Sigmoid colon (tissue), 7 donors: ENCODE data around the gene PCDHB5. TPM values are rescaled to one million over a fixed set of nuclear protein-coding genes. Genes with fewer than 3 reads are reported as not detected.
"Not testable (repeated sequence)": the region's sequence is repeated elsewhere in the genome, so short reads cannot be mapped to it uniquely, and the experiment has no call there.

ENCODE experiments used
- DNase-seq: peaks from one replicate; pipeline ENCODE4 v3.0.0-alpha.2; 2019
- H3K27ac ChIP-seq, 4 donors: fragments of 200-600 bp; sonication (generic); one replicate each; pipeline ENCODE4 v1.5.1; 2016 to 2019; ENCODE audit warnings: mild to moderate bottlenecking in 1 of 4
- H3K27me3 ChIP-seq, 3 donors: fragments of 200-600 bp; sonication (generic); one replicate each; pipeline ENCODE4 v1.5.1; 2019; ENCODE audit warnings: mild to moderate bottlenecking in 1 of 3
- H3K36me3 ChIP-seq, 4 donors: fragments of 200-600 bp; sonication (generic); one replicate each; pipeline ENCODE4 v1.5.1; 2016 to 2019
- H3K4me1 ChIP-seq, 4 donors: fragments of 200-600 bp; sonication (generic); one replicate each; pipeline ENCODE4 v1.5.1; 2017 to 2019
- H3K4me3 ChIP-seq, 4 donors: fragments of 200-600 bp; sonication (generic); one replicate each; pipeline ENCODE4 v1.5.1; 2017 to 2019; ENCODE audit warnings: mild to moderate bottlenecking in 2 of 4, moderate library complexity in 1 of 4
- H3K9me3 ChIP-seq, 4 donors: fragments of 200-600 bp in 3 of 4; sonication (generic) in 3 of 4; one replicate each; pipeline versions ENCODE4 v1.5.1 to v1.6.1; 2013 to 2019
- EP300 ChIP-seq, 4 donors: sonication (generic); formaldehyde crosslinking; IDR thresholded peaks; one replicate each; pipeline ENCODE4 v1.6.1; 2017; ENCODE audit warnings: antibody characterized with exemption in 4 of 4
- POLR2A ChIP-seq, 2 donors: fragments of 450-650 bp; IDR thresholded peaks; one replicate each; pipeline ENCODE4 v1.6.1; 2016; ENCODE audit warnings: antibody characterized with exemption in 2 of 2, mild to moderate bottlenecking in 2 of 2, moderate library complexity in 2 of 2
- POLR2AphosphoS5 ChIP-seq, 4 donors: sonication (generic); formaldehyde crosslinking; IDR thresholded peaks; one replicate each; pipeline ENCODE4 v1.6.1; 2017; ENCODE audit warnings: antibody characterized with exemption in 4 of 4
- WGBS, 2 donors: extraction: QIAGEN DNeasy Blood & Tissue Kit; methylation state at CpG; one replicate each; pipeline ENCODE4 v1.1.7; 2013; 5-methylcytosine and 5-hydroxymethylcytosine counted together
- intact Hi-C: fragments of 100-400 bp; cut with DNase I; formaldehyde crosslinking; loops from one replicate; pipeline ENCODE4 v1.15.1; 2023
- polyA plus RNA-seq, 3 donors: library from polyadenylated mRNA; stranded (reverse); fragments of 200-250 nt; gene quantifications; one replicate each; pipeline ENCODE4 v1.2.3, GENCODE V29; 2013
- total RNA-seq, 4 donors: library from RNA; depleted of rRNA; stranded (reverse); fragments of >200 nt; gene quantifications; one replicate each; pipeline ENCODE4 v1.1.0, GENCODE V29; 2016
- TF ChIP-seq, protein P1 (sequence below), 4 experiments: fragments of 450-650 bp in 3 of 4; fragments of 200-600 bp in 1 of 4; IDR thresholded peaks; one replicate each; pipeline ENCODE4 v1.5.1; 2016 to 2019; ENCODE audit warnings: antibody characterized with exemption in 4 of 4, mild to moderate bottlenecking in 3 of 4, moderate library complexity in 2 of 4
- donor health status: healthy with polysubstance abuse.
- donor health status: Bipolar disorder and iron deficiency.
- donor health status: healthy.

Gene PCDHB5
- total and polyA plus RNA-seq, 7 donors = under 0.01 to 6.5 (median 3.2) TPM; not detected in 1

DNA sequence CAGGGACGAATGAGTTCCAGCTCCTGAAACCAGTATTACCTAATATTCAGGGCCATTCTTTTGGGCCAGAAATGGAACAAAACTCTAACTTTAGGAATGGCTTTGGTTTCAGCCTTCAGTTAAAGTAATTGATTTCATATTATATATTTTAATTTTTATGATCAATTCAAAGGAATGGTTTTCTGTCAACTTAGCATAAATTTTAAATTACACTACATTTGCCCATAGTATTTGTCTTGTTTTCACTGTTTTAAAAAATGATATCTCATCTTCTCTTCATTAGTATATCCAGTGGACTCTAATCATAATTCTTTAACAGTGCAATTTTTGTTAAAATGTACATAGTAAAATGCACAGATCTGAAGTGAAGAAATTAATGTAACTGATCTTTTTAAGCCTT is 45.3 kb downstream of the PCDHB5 start:
- peaks cover 4 to 68% (median 4%) of the 10 kb centered on the region in 3 donors for H3K27me3 ChIP-seq
- intact Hi-C loops = no loop called here
- WGBS, 2 donors = 55 to 67% methylated on average over 1 of the region's 1 CpG
- H3K4me3 ChIP-seq = no peak overlapping the region
- no peak overlapping the region for H3K27ac ChIP-seq
- TF ChIP-seq, protein P1, sequence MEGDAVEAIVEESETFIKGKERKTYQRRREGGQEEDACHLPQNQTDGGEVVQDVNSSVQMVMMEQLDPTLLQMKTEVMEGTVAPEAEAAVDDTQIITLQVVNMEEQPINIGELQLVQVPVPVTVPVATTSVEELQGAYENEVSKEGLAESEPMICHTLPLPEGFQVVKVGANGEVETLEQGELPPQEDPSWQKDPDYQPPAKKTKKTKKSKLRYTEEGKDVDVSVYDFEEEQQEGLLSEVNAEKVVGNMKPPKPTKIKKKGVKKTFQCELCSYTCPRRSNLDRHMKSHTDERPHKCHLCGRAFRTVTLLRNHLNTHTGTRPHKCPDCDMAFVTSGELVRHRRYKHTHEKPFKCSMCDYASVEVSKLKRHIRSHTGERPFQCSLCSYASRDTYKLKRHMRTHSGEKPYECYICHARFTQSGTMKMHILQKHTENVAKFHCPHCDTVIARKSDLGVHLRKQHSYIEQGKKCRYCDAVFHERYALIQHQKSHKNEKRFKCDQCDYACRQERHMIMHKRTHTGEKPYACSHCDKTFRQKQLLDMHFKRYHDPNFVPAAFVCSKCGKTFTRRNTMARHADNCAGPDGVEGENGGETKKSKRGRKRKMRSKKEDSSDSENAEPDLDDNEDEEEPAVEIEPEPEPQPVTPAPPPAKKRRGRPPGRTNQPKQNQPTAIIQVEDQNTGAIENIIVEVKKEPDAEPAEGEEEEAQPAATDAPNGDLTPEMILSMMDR (IDR thresholded peaks at IDR 0.05) = no peak
- TF ChIP-seq POLR2A (IDR thresholded peaks at IDR 0.05) (no peak), POLR2AphosphoS5 (IDR thresholded peaks at IDR 0.05) (no peak), EP300 (IDR thresholded peaks at IDR 0.05) (no peak)
- H3K36me3 ChIP-seq = no peaks in the 10 kb centered on the region
- H3K9me3 ChIP-seq = peaks cover 3 to 55% (median 19%) of the 10 kb centered on the region in 4 donors
- H3K4me1 ChIP-seq = no peaks in the 10 kb centered on the region
- DNase-seq = no peak

DNA sequence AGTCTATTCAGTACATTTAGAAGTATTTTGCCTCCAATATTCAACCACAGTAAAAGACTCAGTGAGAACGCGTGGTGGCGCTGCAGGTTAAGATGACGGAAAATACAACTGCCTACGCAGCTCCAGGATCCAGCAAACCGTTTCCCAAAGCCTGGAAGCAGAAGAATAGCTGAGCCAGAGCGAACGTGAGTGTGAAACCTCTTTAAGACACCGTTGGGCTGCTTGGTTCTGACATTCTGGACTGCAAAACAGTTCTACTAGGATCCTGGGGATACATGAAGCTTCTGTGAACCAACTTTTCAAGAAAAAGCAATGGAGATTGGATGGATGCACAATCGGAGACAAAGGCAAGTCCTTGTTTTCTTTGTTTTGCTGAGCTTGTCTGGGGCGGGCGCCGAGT is 47.2 kb downstream of the PCDHB5 start, which contains the start of gene PCDHB16:
PCDHB16 (plus strand) TSS at position 140 of the 400 bp plus-strand sequence; CDS start at position 313, 173 bp downstream.
- intact Hi-C loops = loop anchor here (1.0 kb wide), 1 partner anchor 382 kb away; no protein-coding TSS in a partner anchor
- Histone ChIP-seq H3K27me3 (peaks cover 0 to 51% (median 4%) of the 10 kb centered on the region in 3 donors), H3K9me3 (peaks cover 3 to 49% (median 14%) of the 10 kb centered on the region in 4 donors), H3K36me3 (no peaks in the 10 kb centered on the region), H3K4me3 (peak within 1 kb of the TSS; percentile 12 to 42 (median 32)), H3K27ac (peak within 1 kb of the TSS in 2 of 4 donors; percentile 20 to 25), H3K4me1 (no peaks in the 10 kb centered on the region)
- peak; percentile 74 for DNase-seq
- TF ChIP-seq, protein P1 (IDR thresholded peaks at IDR 0.05) = peak in 2 of 4 experiments; percentile 11 to 14
- no peak for TF ChIP-seq POLR2AphosphoS5 (IDR thresholded peaks at IDR 0.05)
- TF ChIP-seq POLR2A (IDR thresholded peaks at IDR 0.05) = no peak
- WGBS, 2 donors = 17 to 40% methylated on average over 13 of the region's 13 CpGs

DNA sequence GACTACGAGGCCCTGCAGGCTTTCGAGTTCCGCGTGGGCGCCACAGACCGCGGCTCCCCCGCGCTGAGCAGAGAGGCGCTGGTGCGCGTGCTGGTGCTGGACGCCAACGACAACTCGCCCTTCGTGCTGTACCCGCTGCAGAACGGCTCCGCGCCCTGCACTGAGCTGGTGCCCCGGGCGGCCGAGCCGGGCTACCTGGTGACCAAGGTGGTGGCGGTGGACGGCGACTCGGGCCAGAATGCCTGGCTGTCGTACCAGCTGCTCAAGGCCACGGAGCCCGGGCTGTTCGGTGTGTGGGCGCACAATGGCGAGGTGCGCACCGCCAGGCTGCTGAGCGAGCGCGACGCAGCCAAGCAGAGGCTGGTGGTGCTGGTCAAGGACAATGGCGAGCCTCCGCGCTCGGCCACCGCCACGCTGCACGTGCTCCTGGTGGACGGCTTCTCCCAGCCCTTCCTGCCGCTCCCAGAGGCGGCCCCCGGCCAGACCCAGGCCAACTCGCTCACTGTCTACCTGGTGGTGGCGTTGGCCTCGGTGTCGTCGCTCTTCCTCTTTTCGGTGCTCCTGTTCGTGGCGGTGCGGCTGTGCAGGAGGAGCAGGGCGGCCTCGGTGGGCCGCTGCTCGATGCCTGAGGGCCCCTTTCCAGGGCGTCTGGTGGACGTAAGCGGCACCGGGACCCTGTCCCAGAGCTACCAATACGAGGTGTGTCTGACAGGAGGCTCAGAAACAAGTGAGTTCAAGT is 49.3 kb downstream of the PCDHB5 start:
- 43 to 68% methylated on average over 53 to 54 of the region's 69 CpGs for WGBS, 2 donors
- H3K4me3 ChIP-seq, H3K36me3 ChIP-seq, H3K27ac ChIP-seq, H3K4me1 ChIP-seq, intact Hi-C loops, DNase-seq: not testable (repeated sequence)
- Histone ChIP-seq H3K27me3 (peaks cover 0 to 44% (median 4%) of the 10 kb centered on the region in 3 donors), H3K9me3 (peaks cover 3 to 44% (median 14%) of the 10 kb centered on the region in 4 donors)

DNA sequence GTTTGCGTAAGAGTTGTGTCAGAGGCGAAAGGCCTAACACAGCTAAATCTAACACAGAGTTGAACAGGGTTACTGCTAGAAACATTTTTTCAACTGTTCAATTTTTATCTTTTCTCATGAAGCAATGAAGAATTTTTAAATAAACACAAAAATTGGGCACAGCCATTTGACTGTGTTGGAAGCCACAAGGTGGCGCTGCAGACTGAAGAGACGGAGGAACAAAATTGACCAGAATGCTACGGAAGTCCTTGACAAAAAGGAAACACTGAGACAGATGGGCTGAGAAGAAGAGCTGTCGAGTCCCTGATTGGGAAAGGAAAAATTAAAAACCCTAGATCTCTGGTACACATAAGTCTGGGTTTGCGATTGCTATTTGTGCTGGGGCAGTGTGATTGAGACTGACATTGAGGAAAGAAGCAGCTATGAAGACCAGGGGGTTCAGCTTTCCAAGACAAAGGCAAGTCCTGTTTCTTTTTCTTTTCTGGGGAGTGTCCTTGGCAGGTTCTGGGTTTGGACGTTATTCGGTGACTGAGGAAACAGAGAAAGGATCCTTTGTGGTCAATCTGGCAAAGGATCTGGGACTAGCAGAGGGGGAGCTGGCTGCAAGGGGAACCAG is 52.0 kb downstream of the PCDHB5 start, which contains the start of gene PCDHB9:
PCDHB9 (plus strand) TSS at position 265 of the 616 bp plus-strand sequence; CDS start at position 423, 158 bp downstream.
- Histone ChIP-seq H3K9me3 (peaks cover 5 to 48% (median 19%) of the 10 kb centered on the region in 4 donors), H3K27ac (no peak within 1 kb of the TSS), H3K36me3 (no peaks in the 10 kb centered on the region), H3K4me3 (no peak within 1 kb of the TSS), H3K4me1 (no peaks in the 10 kb centered on the region), H3K27me3 (peaks cover 0 to 48% (median 0%) of the 10 kb centered on the region in 3 donors)
- no peak for DNase-seq
- intact Hi-C loops = no loop called here
- TF ChIP-seq POLR2AphosphoS5 (IDR thresholded peaks at IDR 0.05) (no peak), EP300 (IDR thresholded peaks at IDR 0.05) (no peak), POLR2A (IDR thresholded peaks at IDR 0.05) (no peak)
- TF ChIP-seq, protein P1 (IDR thresholded peaks at IDR 0.05) = no peak
- WGBS, 2 donors = 19 to 35% methylated on average over 9 of the region's 9 CpGs

Other genes starting within 250 kb of the PCDHB5 start
- 1 to 10 TPM in 1 of 4 donors, under 1 TPM in 3; 0.54 to 1.7 (median 0.77) TPM for gene PCDHAC1, start 208.9 kb upstream of the PCDHB5 start, total RNA-seq
- gene PCDHAC1, start 208.9 kb upstream of the PCDHB5 start, polyA plus RNA-seq = under 1 TPM in 1 of 3 donors, not detected in 2; 0.34 TPM
- 1 to 10 TPM; 1.3 to 3.0 (median 2.2) TPM for gene PCDHAC2, start 168.7 kb upstream of the PCDHB5 start, total RNA-seq
- gene PCDHAC2, start 168.7 kb upstream of the PCDHB5 start, polyA plus RNA-seq = under 1 TPM in 1 of 3 donors, not detected in 2; 0.66 TPM
- under 1 TPM; under 0.01 to 0.36 (median 0.27) TPM for gene PCDHB1, start 83.8 kb upstream of the PCDHB5 start, total RNA-seq
- gene PCDHB1, start 83.8 kb upstream of the PCDHB5 start, polyA plus RNA-seq = under 1 TPM in 1 of 3 donors, not detected in 2; 0.04 TPM
- 1 to 10 TPM; 2.2 to 5.7 (median 2.9) TPM for gene PCDHB2, start 40.6 kb upstream of the PCDHB5 start, total RNA-seq
- under 1 TPM; under 0.01 to 0.67 (median 0.23) TPM for gene PCDHB2, start 40.6 kb upstream of the PCDHB5 start, polyA plus RNA-seq
- 1 to 10 TPM; 1.7 to 4.9 (median 1.8) TPM for gene PCDHB3, start 34.7 kb upstream of the PCDHB5 start, total RNA-seq
- under 1 TPM in 1 of 3 donors, not detected in 2; 0.23 TPM for gene PCDHB3, start 34.7 kb upstream of the PCDHB5 start, polyA plus RNA-seq
- 1 to 10 TPM; 3.9 to 5.3 (median 4.5) TPM for gene PCDHB4, start 13.4 kb upstream of the PCDHB5 start, total RNA-seq
- under 1 TPM; 0.23 to 0.60 (median 0.57) TPM for gene PCDHB4, start 13.4 kb upstream of the PCDHB5 start, polyA plus RNA-seq
- gene PCDHB6, start 14.9 kb downstream of the PCDHB5 start, total RNA-seq = 1 to 10 TPM in 3 of 4 donors, under 1 TPM in 1; 0.71 to 2.3 (median 1.4) TPM
- gene PCDHB6, start 14.9 kb downstream of the PCDHB5 start, polyA plus RNA-seq = under 1 TPM in 1 of 3 donors, not detected in 2; 0.12 TPM
- gene PCDHB7, start 37.4 kb downstream of the PCDHB5 start, total RNA-seq = 1 to 10 TPM; 1.4 to 5.3 (median 2.5) TPM
- under 1 TPM in 1 of 3 donors, not detected in 2; 0.28 TPM for gene PCDHB7, start 37.4 kb downstream of the PCDHB5 start, polyA plus RNA-seq
- 1 to 10 TPM in 2 of 4 donors, under 1 TPM in 2; 0.71 to 2.3 (median 1.4) TPM for gene PCDHB8, start 42.6 kb downstream of the PCDHB5 start, total RNA-seq
- under 1 TPM in 1 of 3 donors, not detected in 2; 0.19 TPM for gene PCDHB8, start 42.6 kb downstream of the PCDHB5 start, polyA plus RNA-seq
- gene PCDHB16, start 47.2 kb downstream of the PCDHB5 start, total RNA-seq = 1 to 10 TPM; 3.6 to 6.3 (median 4.8) TPM
- gene PCDHB16, start 47.2 kb downstream of the PCDHB5 start, polyA plus RNA-seq = under 1 TPM in 1 of 3 donors, not detected in 2; 0.29 TPM
- gene PCDHB9, start 52.0 kb downstream of the PCDHB5 start, total RNA-seq = 1 to 10 TPM; 2.1 to 6.2 (median 5.1) TPM
- gene PCDHB9, start 52.0 kb downstream of the PCDHB5 start, polyA plus RNA-seq = under 1 TPM in 2 of 3 donors, not detected in 1; under 0.01 to 0.26 TPM
- gene PCDHB10, start 57.1 kb downstream of the PCDHB5 start, total RNA-seq = 1 to 10 TPM; 3.9 to 6.2 (median 4.9) TPM
- gene PCDHB10, start 57.1 kb downstream of the PCDHB5 start, polyA plus RNA-seq = under 1 TPM in 2 of 3 donors, not detected in 1; 0.60 to 0.80 TPM
- gene PCDHB11, start 64.4 kb downstream of the PCDHB5 start, total RNA-seq = 1 to 10 TPM; 1.8 to 5.0 (median 3.6) TPM
- gene PCDHB11, start 64.4 kb downstream of the PCDHB5 start, polyA plus RNA-seq = under 1 TPM in 1 of 3 donors, not detected in 2; 0.34 TPM
- gene PCDHB12, start 73.5 kb downstream of the PCDHB5 start, total RNA-seq = 10 to 100 TPM in 1 of 4 donors, 1 to 10 TPM in 3; 4.3 to 10.2 (median 5.7) TPM
- gene PCDHB12, start 73.5 kb downstream of the PCDHB5 start, polyA plus RNA-seq = under 1 TPM in 2 of 3 donors, not detected in 1; 0.34 to 0.60 TPM
- 1 to 10 TPM; 3.3 to 7.8 (median 6.1) TPM for gene PCDHB13, start 78.7 kb downstream of the PCDHB5 start, total RNA-seq
- under 1 TPM in 2 of 3 donors, not detected in 1; 0.23 to 0.52 TPM for gene PCDHB13, start 78.7 kb downstream of the PCDHB5 start, polyA plus RNA-seq
- gene PCDHB14, start 88.1 kb downstream of the PCDHB5 start, total RNA-seq = 10 to 100 TPM in 1 of 4 donors, 1 to 10 TPM in 3; 6.3 to 10.5 (median 8.3) TPM
- 1 to 10 TPM in 1 of 3 donors, not detected in 2; 1.0 TPM for gene PCDHB14, start 88.1 kb downstream of the PCDHB5 start, polyA plus RNA-seq
- gene PCDHB15, start 110.2 kb downstream of the PCDHB5 start, total RNA-seq = 1 to 10 TPM; 2.9 to 7.3 (median 5.4) TPM
- gene PCDHB15, start 110.2 kb downstream of the PCDHB5 start, polyA plus RNA-seq = under 1 TPM in 2 of 3 donors, not detected in 1; 0.23 to 0.93 TPM
- under 1 TPM in 2 of 4 donors, not detected in 2; 0.81 to 0.82 TPM for gene SLC25A2, start 168.8 kb downstream of the PCDHB5 start, total RNA-seq
- gene SLC25A2, start 168.8 kb downstream of the PCDHB5 start, polyA plus RNA-seq = under 1 TPM in 1 of 3 donors, not detected in 2; 0.35 TPM
- gene TAF7, start 185.6 kb downstream of the PCDHB5 start, total RNA-seq = 10 to 100 TPM; 44.9 to 62.2 (median 48.1) TPM
- gene TAF7, start 185.6 kb downstream of the PCDHB5 start, polyA plus RNA-seq = 10 to 100 TPM; 60.1 to 68.0 (median 62.7) TPM
- gene PCDHGA1, start 195.3 kb downstream of the PCDHB5 start, total RNA-seq = 1 to 10 TPM in 3 of 4 donors, under 1 TPM in 1; 0.71 to 1.4 (median 1.1) TPM
- under 1 TPM in 1 of 3 donors, not detected in 2; 0.26 TPM for gene PCDHGA1, start 195.3 kb downstream of the PCDHB5 start, polyA plus RNA-seq
- gene PCDHGA2, start 203.6 kb downstream of the PCDHB5 start, total RNA-seq = 1 to 10 TPM; 2.8 to 4.9 (median 3.8) TPM
- gene PCDHGA2, start 203.6 kb downstream of the PCDHB5 start, polyA plus RNA-seq = under 1 TPM in 1 of 3 donors, not detected in 2; 0.47 TPM
- 1 to 10 TPM; 1.5 to 4.4 (median 3.1) TPM for gene PCDHGA3, start 208.6 kb downstream of the PCDHB5 start, total RNA-seq
- gene PCDHGA3, start 208.6 kb downstream of the PCDHB5 start, polyA plus RNA-seq = under 1 TPM in 2 of 3 donors, not detected in 1; 0.19 to 0.60 TPM
- gene PCDHGB1, start 214.9 kb downstream of the PCDHB5 start, total RNA-seq = 1 to 10 TPM; 2.5 to 8.4 (median 4.1) TPM
- gene PCDHGB1, start 214.9 kb downstream of the PCDHB5 start, polyA plus RNA-seq = under 1 TPM in 1 of 3 donors, not detected in 2; 0.26 TPM
- gene PCDHGA4, start 219.8 kb downstream of the PCDHB5 start, total RNA-seq = 10 to 100 TPM in 1 of 4 donors, 1 to 10 TPM in 3; 5.0 to 11.3 (median 6.7) TPM
- under 1 TPM in 1 of 3 donors, not detected in 2; 0.47 TPM for gene PCDHGA4, start 219.8 kb downstream of the PCDHB5 start, polyA plus RNA-seq
- 10 to 100 TPM in 2 of 4 donors, 1 to 10 TPM in 2; 4.3 to 12.9 (median 8.0) TPM for gene PCDHGB2, start 224.8 kb downstream of the PCDHB5 start, total RNA-seq
- under 1 TPM in 1 of 3 donors, not detected in 2; 0.51 TPM for gene PCDHGB2, start 224.8 kb downstream of the PCDHB5 start, polyA plus RNA-seq
- gene PCDHGA5, start 229.0 kb downstream of the PCDHB5 start, total RNA-seq = 1 to 10 TPM; 5.3 to 8.3 (median 7.2) TPM
- gene PCDHGA5, start 229.0 kb downstream of the PCDHB5 start, polyA plus RNA-seq = under 1 TPM in 1 of 3 donors, not detected in 2; 0.57 TPM
- gene PCDHGB3, start 235.0 kb downstream of the PCDHB5 start, total RNA-seq = 10 to 100 TPM in 1 of 4 donors, 1 to 10 TPM in 3; 6.1 to 16.1 (median 7.7) TPM
- under 1 TPM in 2 of 3 donors, not detected in 1; under 0.01 to 0.41 TPM for gene PCDHGB3, start 235.0 kb downstream of the PCDHB5 start, polyA plus RNA-seq
- 10 to 100 TPM in 2 of 4 donors, 1 to 10 TPM in 2; 5.4 to 13.6 (median 8.4) TPM for gene PCDHGA6, start 238.7 kb downstream of the PCDHB5 start, total RNA-seq
- gene PCDHGA6, start 238.7 kb downstream of the PCDHB5 start, polyA plus RNA-seq = under 1 TPM in 1 of 3 donors, not detected in 2; 0.85 TPM
- 10 to 100 TPM in 3 of 4 donors, 1 to 10 TPM in 1; 8.2 to 15.2 (median 10.9) TPM for gene PCDHGA7, start 247.5 kb downstream of the PCDHB5 start, total RNA-seq
- under 1 TPM in 1 of 3 donors, not detected in 2; 0.42 TPM for gene PCDHGA7, start 247.5 kb downstream of the PCDHB5 start, polyA plus RNA-seq